ENCODE data around the gene SCGN.

DNA sequence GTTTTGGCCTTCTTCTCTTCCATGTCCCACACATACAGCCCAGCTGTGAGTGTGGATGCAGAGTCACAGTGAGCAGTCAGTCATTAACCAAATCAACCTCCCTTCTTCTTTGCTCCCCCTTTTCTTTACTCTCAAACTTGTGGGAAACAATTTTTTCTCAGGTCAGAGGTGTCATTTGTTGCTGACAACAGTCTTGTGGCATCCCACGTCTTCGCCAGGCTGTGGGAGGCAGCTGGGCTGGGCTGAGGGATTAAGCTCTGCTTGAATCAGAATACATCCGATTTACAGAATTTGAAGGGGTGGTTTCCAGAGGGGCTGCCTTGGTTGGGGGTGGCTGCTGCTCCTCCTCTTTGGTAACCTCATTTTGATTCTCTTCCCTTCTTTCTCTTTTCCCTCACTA is 40.5 kb downstream of the SCGN start:
- TF ChIP-seq, protein P1, sequence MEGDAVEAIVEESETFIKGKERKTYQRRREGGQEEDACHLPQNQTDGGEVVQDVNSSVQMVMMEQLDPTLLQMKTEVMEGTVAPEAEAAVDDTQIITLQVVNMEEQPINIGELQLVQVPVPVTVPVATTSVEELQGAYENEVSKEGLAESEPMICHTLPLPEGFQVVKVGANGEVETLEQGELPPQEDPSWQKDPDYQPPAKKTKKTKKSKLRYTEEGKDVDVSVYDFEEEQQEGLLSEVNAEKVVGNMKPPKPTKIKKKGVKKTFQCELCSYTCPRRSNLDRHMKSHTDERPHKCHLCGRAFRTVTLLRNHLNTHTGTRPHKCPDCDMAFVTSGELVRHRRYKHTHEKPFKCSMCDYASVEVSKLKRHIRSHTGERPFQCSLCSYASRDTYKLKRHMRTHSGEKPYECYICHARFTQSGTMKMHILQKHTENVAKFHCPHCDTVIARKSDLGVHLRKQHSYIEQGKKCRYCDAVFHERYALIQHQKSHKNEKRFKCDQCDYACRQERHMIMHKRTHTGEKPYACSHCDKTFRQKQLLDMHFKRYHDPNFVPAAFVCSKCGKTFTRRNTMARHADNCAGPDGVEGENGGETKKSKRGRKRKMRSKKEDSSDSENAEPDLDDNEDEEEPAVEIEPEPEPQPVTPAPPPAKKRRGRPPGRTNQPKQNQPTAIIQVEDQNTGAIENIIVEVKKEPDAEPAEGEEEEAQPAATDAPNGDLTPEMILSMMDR (IDR thresholded peaks at IDR 0.05) = no peak
- TF ChIP-seq POLR2A (IDR thresholded peaks at IDR 0.05) = no peak
